ENCODE measurements around the gene LAMA3. TPM values are rescaled to one million over a fixed set of nuclear protein-coding genes. Genes with fewer than 3 reads are reported as not detected.

Gene LAMA3
- total RNA-seq, 1 experiment from 2014 or later: 34.6 TPM

DNA sequence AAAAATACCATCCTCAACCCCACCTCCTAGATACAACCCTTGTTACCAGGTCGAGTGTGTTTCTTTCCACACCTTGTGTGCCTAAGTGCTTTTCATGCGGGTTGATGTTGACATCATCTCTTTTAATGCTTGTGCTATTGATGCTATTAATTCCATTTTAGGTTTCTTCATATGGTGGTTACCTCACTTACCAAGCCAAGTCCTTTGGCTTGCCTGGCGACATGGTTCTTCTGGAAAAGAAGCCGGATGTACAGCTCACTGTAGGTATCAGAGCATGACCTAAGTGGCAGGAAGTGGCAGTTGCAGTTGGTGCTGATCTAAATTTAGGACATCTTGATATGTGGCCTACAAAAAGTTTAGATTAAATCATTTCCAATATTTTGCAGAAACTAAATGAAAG is 175.4 kb downstream of the LAMA3 start:
- Histone ChIP-seq H3K27me3 (replicated peaks; ENCODE audit: control insufficient read depth, insufficient read depth, low read length) (no peaks in the 10 kb centered on the region), H3K4me3 (ENCODE audit: low read depth, low read length) (no peak overlapping the region), H3K4me1 (no peaks in the 10 kb centered on the region), H3K36me3 (ENCODE audit: control insufficient read depth, insufficient read depth, low read length) (no peaks in the 10 kb centered on the region), H3K9me3 (no peaks in the 10 kb centered on the region)
- POLR2A ChIA-PET: no interaction called here
- TF ChIP-seq CTCF (IDR thresholded peaks at IDR 0.05; ENCODE audit: insufficient read depth in 1 of 2, low read depth in 1 of 2, low read length in 1 of 2, severe bottlenecking in 1 of 2, unreplicated experiment in 1 of 2): no peak
- CTCF ChIA-PET: no interaction called here
- no peaks in the 10 kb centered on the region for H3K27me3 Mint-ChIP-seq (ENCODE audit: insufficient read depth, unreplicated experiment)
- H3K4me1 Mint-ChIP-seq (ENCODE audit: low read depth, unreplicated experiment): no peaks in the 10 kb centered on the region
- intact Hi-C loops (cut with micrococcal nuclease; ENCODE audit: unreplicated experiment): no loop called here
- BruUV-seq (replicated peaks): no TSS peak
- H3K4me3 Mint-ChIP-seq (ENCODE audit: unreplicated experiment): no peak overlapping the region
- H3K27ac Mint-ChIP-seq (ENCODE audit: unreplicated experiment): no peak overlapping the region
- peaks cover 20% of the 10 kb centered on the region for H3K36me3 Mint-ChIP-seq (ENCODE audit: insufficient read depth, unreplicated experiment)
- no peak for DNase-seq
- no peaks in the 10 kb centered on the region for H3K9me3 Mint-ChIP-seq (ENCODE audit: unreplicated experiment)

DNA sequence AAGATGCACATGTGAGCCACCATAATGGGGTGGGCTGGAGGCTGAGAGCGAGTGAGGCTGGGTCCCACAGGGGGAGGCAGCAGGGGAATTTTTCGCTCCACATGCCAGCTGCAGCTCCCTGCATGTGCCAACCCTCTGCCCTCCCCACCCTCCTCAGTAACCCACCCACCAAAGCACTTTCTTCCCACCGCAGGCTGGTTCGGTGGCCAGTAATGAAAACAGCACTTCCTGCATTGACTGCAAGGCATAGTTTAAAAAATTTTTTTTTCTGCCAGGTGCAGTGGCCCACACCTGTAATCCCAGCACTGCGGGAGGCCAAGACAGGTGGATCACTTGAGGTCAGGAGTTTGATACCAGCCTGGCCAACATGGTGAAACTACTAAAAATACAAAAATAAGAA is 177.8 kb downstream of the LAMA3 start:
- no TSS peak for BruUV-seq (replicated peaks)
- H3K4me3 ChIP-seq (ENCODE audit: low read depth, low read length): no peak overlapping the region
- DNase-seq: no peak
- TF ChIP-seq CTCF (IDR thresholded peaks at IDR 0.05; ENCODE audit: insufficient read depth in 1 of 2, low read depth in 1 of 2, low read length in 1 of 2, severe bottlenecking in 1 of 2, unreplicated experiment in 1 of 2): no peak
- Mint-ChIP-seq H3K27me3 (ENCODE audit: insufficient read depth, unreplicated experiment) (no peaks in the 10 kb centered on the region), H3K27ac (ENCODE audit: unreplicated experiment) (no peak overlapping the region), H3K4me3 (ENCODE audit: unreplicated experiment) (no peak overlapping the region), H3K36me3 (ENCODE audit: insufficient read depth, unreplicated experiment) (peaks cover 7% of the 10 kb centered on the region), H3K4me1 (ENCODE audit: low read depth, unreplicated experiment) (no peaks in the 10 kb centered on the region), H3K9me3 (ENCODE audit: unreplicated experiment) (no peaks in the 10 kb centered on the region)
- intact Hi-C loops (cut with micrococcal nuclease; ENCODE audit: unreplicated experiment): no loop called here
- no peaks in the 10 kb centered on the region for H3K9me3 ChIP-seq
- H3K27me3 ChIP-seq (replicated peaks; ENCODE audit: control insufficient read depth, insufficient read depth, low read length): no peaks in the 10 kb centered on the region
- CTCF ChIA-PET: no interaction called here
- no peaks in the 10 kb centered on the region for H3K36me3 ChIP-seq (ENCODE audit: control insufficient read depth, insufficient read depth, low read length)
- POLR2A ChIA-PET: no interaction called here
- H3K4me1 ChIP-seq: no peaks in the 10 kb centered on the region

- H3K4me1 ChIP-seq: no peaks in the 10 kb centered on the region
- H3K4me3 ChIP-seq (ENCODE audit: low read depth, low read length): no peak overlapping the region
- TF ChIP-seq CTCF (IDR thresholded peaks at IDR 0.05; ENCODE audit: insufficient read depth in 1 of 2, low read depth in 1 of 2, low read length in 1 of 2, severe bottlenecking in 1 of 2, unreplicated experiment in 1 of 2): no peak
- Mint-ChIP-seq H3K9me3 (ENCODE audit: unreplicated experiment) (no peaks in the 10 kb centered on the region), H3K4me1 (ENCODE audit: low read depth, unreplicated experiment) (no peaks in the 10 kb centered on the region), H3K4me3 (ENCODE audit: unreplicated experiment) (no peak overlapping the region), H3K27ac (ENCODE audit: unreplicated experiment) (no peak overlapping the region), H3K27me3 (ENCODE audit: insufficient read depth, unreplicated experiment) (no peaks in the 10 kb centered on the region), H3K36me3 (ENCODE audit: insufficient read depth, unreplicated experiment) (peaks cover 7% of the 10 kb centered on the region)
- H3K27me3 ChIP-seq (replicated peaks; ENCODE audit: control insufficient read depth, insufficient read depth, low read length): no peaks in the 10 kb centered on the region
- BruUV-seq (replicated peaks): no TSS peak
- no peaks in the 10 kb centered on the region for H3K9me3 ChIP-seq
- DNase-seq: no peak
- ChIA-PET POLR2A (no interaction called here), CTCF (no interaction called here)
- H3K36me3 ChIP-seq (ENCODE audit: control insufficient read depth, insufficient read depth, low read length): no peaks in the 10 kb centered on the region
- intact Hi-C loops (cut with micrococcal nuclease; ENCODE audit: unreplicated experiment): no loop called here
Observed at GRCh38 chr18:23868136-23868785, 179.0 kb downstream of the LAMA3 start.
